Coronary artery (tissue), 2 donors: ENCODE data around the gene AMPH.

Source experiments
- DNase-seq: peaks from one replicate; pipeline ENCODE4 v3.0.0-alpha.2; 2017; ENCODE audit warnings: low spot score
- H3K27ac ChIP-seq, 2 donors: fragments of 200-600 bp; sonication (generic); one replicate each; pipeline ENCODE4 v1.5.1; 2016 to 2019
- H3K4me3 ChIP-seq: fragments of 200-600 bp; sonication (generic); 2 replicates; pipeline ENCODE4 v1.5.1; 2016; ENCODE audit warnings: mild to moderate bottlenecking, moderate library complexity
- CTCF ChIP-seq: fragments of 200-600 bp; sonication (generic); IDR thresholded peaks from one replicate; pipeline ENCODE4 v1.5.1; 2019; ENCODE audit warnings: antibody characterized with exemption

The AMPH gene

GRCh38 chr7:38563741-38564140, 67.4 kb downstream of the AMPH start:
- no peak overlapping the region for H3K4me3 ChIP-seq
- DNase-seq, result no peak
- no peak for TF ChIP-seq CTCF
- H3K27ac ChIP-seq, result no peak overlapping the region

GRCh38 chr7:38561166-38561565, 70.0 kb downstream of the AMPH start:
- Histone ChIP-seq H3K4me3 (no peak overlapping the region), H3K27ac (no peak overlapping the region)
- no peak for TF ChIP-seq CTCF
- DNase-seq, result no peak

DNA sequence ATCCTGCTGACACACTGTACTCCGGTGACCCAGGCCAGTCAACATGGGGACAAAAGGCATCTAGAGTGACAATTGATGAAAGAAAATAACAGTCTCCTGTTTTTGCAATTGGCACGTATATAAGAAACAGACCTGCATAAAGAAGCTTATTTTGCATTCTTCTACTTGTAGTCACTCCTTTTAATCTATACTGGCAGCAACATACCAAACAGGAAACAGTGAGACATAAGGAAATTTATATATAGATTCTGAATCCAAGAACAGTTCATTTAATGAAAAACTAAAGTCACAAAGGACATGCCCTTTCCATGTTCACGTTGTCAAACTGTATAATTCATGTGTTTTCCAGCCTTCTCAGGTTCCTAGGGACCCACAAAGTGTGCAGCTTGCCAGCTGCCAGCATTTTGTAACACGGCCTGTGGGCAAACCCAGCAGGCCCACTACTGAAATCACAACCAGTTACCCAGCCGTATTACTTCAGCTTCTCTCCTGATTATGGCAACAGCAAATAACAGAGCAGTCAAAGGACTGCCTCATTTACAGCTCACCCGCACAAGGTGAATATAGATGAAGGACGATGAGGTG, 72.3 kb downstream of the AMPH start:
- DNase-seq, result no peak
- H3K4me3 ChIP-seq, result no peak overlapping the region
- no peak for TF ChIP-seq CTCF
- H3K27ac ChIP-seq, result no peak overlapping the region

DNA sequence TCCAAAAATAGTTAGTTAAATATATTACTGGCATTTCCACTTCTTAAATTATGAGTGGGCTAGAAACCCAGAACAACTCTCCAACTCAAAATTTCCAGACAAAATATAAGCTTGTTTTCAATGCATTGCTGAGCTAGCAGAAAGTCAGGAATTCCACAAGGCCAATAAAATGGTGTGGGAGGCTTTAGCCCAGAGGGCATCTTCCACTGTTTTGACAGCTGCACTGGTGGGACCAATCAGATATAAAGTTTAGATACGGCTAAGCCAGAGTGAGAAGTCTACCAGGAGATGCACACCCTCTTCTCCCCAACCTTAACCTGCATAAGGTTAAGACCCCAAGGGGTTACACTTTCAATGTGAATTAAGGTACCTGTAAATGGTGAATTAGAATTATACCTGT, 76.6 kb downstream of the AMPH start:
- DNase-seq, result no peak
- no peak for TF ChIP-seq CTCF

DNA sequence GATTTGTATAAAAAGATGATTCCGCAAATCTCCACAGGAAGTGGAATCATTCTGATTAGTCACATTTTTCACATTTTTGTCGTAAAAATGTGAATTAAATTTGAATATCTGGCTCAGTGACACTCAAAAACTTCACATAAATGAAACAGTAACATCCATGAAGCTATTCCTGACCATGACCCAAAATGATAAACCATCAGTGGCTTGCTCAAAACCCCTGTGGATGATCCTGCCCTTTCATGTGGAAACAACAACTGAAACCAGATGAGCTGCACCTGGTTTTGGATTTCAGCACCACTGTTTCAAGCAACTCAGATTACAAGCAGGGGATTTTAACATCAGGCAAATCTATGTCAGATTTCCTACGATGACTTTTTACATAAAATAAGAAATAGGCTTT, 80.3 kb downstream of the AMPH start:
- H3K27ac ChIP-seq, result no peak overlapping the region
- no peak for DNase-seq
- no peak for TF ChIP-seq CTCF
- no peak overlapping the region for H3K4me3 ChIP-seq

More for the DNA sequence above, 76.6 kb downstream of the AMPH start:
- no peak overlapping the region for H3K4me3 ChIP-seq
- no peak overlapping the region for H3K27ac ChIP-seq

GRCh38 chr7:38548605-38549004, 82.6 kb downstream of the AMPH start:
- Histone ChIP-seq H3K4me3 (no peak overlapping the region), H3K27ac (no peak overlapping the region)
- no peak for TF ChIP-seq CTCF
- DNase-seq, result no peak

- Histone ChIP-seq H3K27ac (no peak overlapping the region), H3K4me3 (no peak overlapping the region)
- no peak for DNase-seq
- no peak for TF ChIP-seq CTCF
These were observed 84.4 kb downstream of the AMPH start for GRCh38 chr7:38546763-38547162.
